GM10847 (cell line): Measurements from ENCODE around the gene OGDHL.

Experiments used
- POLR2A ChIP-seq: IDR thresholded peaks from 2 replicates; pipeline ENCODE4 v1.6.1; 2011; ENCODE audit not compliant: insufficient read length; ENCODE audit errors: extremely low read depth

OGDHL gene

DNA sequence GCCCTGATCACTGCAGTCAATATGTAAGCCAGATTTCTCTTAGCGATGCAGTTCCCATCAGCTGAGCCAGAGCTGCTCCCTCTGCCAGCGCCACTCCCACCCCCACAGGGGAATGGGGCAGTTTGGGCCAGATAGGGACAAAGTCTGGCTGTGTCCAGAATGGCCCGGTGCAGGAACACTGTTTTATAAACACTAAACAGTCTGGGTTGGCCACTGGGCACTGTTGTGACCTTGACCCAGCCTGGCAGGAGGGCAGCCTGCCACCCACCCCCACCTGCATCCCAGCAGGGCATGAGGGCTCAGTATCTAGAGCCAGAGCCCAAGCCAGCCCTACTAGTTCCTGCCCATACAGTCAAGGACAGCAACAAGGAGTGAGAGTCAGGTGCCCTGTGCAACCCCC lies 1.3 kb downstream of the OGDHL start:
- TF ChIP-seq POLR2A, result no peak

GRCh38 chr10:49759787-49760551 lies 2.2 kb downstream of the OGDHL start:
- TF ChIP-seq POLR2A, result no peak

- TF ChIP-seq POLR2A, result no peak
Measured at GRCh38 chr10:49758249-49758930, 3.7 kb downstream of the OGDHL start.

DNA sequence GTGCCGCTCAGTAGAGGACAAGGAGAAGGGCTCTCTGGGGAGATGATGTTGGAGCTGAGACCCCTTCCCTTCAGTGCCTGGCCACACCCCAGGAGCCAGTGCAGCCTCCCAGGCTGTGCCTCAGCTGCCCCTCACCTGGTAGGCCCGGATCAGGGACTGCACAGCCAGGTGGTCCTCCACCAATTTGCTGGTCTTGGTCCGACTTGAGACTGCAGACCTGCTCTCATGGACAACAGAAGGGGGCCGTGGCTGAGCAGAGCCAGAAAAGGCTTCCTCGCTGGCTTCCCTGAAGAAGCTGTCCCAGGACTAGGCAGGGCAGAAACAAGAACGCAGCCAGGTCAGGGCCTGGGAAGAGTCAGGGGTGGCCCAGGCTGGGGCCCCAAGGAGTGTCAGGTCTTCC lies 5.5 kb downstream of the OGDHL start:
- no peak for TF ChIP-seq POLR2A

- no peak for TF ChIP-seq POLR2A
Measured at GRCh38 chr10:49756031-49756430, 6.1 kb downstream of the OGDHL start.

GRCh38 chr10:49752584-49752983 lies 9.5 kb downstream of the OGDHL start:
- TF ChIP-seq POLR2A, result no peak

DNA sequence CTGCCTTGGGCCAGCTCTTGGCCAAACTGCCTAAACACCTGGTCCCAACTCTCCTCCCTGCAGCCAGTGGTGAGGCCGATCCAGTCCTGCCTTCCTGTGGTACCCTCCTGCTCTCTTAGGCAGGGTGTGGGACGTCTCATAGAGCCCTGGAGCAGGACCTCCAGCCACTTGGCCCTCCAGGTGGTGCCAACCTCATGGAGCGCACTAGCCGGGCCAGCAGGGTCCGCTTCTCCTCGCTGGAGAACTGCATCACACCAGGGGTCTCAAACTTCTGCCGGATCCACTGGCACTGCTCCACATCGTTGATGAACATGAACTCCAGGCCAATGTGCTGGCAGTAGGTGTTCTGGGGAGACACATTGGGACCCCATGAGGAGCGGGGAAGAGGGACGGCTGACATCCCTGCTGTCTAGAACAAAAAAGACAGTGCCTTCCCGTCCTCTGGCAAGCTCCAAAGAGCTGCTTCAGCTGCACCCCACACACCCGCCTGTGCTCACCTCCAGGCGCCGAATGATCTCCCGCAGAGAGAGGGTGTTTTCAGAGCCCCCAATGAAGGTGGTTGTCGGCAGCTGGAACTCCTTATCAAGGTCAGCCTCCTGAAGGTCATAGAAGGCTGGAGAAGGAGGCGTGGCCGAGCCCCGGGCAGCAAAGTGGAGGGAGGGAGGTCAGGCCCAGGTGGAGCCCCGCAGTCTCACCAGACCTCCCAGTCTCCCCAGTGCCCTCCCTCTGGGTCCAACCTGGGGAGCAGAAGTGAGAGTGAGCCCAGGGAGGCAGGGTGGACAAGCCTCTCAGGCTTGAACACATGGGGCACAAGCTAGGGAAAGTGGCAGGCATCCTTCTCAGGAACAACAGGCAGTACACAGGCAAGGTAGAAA lies 10.2 kb downstream of the OGDHL start:
- no peak for TF ChIP-seq POLR2A

- no peak for TF ChIP-seq POLR2A
Measured at GRCh38 chr10:49751216-49751615, 10.9 kb downstream of the OGDHL start.

DNA sequence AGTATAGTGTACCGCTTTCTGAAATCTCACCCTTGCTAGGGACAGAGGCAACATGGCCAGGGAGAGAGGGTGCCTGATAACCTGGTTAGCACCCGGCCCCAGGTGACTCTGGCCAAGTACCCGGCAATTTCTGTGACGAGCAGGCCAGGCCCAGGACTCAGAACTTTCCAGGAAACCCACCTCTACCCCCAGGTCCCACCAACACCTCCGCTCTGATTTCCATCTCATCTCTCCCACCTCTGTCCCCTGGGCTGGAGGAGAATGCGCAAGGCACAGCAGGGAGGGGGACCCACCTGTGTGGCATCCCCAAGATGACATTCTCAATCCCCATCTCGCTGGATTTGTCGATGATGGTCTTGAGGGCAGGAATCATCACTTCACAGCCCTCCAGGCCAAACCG lies 11.6 kb downstream of the OGDHL start:
- no peak for TF ChIP-seq POLR2A

DNA sequence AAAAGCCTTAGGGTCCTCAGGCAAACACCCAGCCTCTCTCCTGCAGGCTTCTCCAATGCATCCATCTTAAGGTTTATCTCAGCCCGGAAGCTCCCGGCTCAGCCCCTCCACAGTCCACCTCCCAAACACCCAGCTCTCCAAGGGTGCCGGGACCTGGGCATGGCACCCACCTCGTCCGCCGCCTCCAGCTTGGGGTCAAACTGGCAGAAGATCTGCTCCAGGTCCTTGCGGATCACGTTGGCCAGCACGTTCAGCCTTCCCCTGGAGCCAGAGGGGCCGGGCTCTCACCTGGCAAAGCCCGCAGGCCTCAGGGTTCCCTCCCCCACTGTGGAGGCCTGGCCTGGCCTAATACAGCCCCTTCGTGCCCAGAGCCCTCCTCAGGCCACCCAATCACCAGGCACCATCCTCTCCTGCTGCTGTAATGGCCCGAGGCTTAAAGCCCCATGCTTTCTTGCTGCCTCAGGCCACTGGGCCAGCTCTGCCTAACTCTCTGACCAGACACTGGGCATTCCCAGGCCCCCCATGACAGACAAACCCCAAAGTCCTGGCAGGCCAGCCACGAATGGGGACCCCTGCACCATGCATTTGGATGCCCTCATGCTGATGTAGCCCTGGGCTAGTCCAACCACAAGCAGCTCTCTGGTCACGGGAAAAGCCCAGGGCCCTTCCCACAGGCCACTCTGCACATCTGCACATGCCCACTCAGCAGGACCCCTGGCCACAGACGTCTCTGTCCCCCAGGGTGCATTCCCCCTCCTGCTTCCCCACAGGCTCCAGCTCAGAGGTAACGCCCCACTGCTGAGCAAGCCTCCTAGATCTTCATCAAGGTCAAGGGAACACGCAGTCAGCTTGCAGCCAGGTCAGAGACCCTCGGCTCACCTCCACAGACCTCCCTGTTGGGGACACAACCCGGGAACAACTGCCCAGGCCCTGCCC lies 12.3 kb downstream of the OGDHL start:
- no peak for TF ChIP-seq POLR2A

GRCh38 chr10:49749144-49749543 lies 13.0 kb downstream of the OGDHL start:
- TF ChIP-seq POLR2A, result no peak

GRCh38 chr10:49748006-49748405 lies 14.1 kb downstream of the OGDHL start:
- TF ChIP-seq POLR2A, result no peak

GRCh38 chr10:49747303-49747646 lies 14.8 kb downstream of the OGDHL start:
- no peak for TF ChIP-seq POLR2A

GRCh38 chr10:49746626-49747302 lies 15.4 kb downstream of the OGDHL start:
- TF ChIP-seq POLR2A, result no peak
